ENCODE data around the gene PHF21A.

DNA sequence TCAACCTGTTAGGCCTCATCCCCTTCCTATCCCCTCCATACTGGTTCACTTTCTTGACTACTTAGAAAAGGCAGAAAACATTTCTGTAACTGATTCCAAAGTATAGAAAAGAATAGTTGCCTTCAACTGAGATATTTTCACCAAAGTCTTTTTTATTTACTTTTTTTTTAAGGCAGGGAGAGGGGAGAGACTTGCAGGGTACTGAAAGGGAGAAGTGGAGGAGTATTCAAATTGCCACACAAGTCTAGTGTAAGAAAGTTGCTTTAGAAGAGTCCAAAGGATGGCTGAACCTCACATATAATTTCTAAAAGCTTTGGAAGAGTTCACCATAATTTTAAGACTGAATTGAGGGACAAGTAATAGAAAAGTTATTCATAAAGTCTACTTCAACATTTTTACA is 6.3 kb downstream of the PHF21A start:
- TF ChIP-seq, protein P1, sequence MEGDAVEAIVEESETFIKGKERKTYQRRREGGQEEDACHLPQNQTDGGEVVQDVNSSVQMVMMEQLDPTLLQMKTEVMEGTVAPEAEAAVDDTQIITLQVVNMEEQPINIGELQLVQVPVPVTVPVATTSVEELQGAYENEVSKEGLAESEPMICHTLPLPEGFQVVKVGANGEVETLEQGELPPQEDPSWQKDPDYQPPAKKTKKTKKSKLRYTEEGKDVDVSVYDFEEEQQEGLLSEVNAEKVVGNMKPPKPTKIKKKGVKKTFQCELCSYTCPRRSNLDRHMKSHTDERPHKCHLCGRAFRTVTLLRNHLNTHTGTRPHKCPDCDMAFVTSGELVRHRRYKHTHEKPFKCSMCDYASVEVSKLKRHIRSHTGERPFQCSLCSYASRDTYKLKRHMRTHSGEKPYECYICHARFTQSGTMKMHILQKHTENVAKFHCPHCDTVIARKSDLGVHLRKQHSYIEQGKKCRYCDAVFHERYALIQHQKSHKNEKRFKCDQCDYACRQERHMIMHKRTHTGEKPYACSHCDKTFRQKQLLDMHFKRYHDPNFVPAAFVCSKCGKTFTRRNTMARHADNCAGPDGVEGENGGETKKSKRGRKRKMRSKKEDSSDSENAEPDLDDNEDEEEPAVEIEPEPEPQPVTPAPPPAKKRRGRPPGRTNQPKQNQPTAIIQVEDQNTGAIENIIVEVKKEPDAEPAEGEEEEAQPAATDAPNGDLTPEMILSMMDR (conservative IDR thresholded peaks at IDR 0.05; ENCODE audit: low read length) = no peak
- TF ChIP-seq EZH2phosphoT487 (IDR thresholded peaks at IDR 0.05; ENCODE audit: borderline replicate concordance) = no peak
